GM21619 (cell line): ENCODE results near the gene IQSEC1.

ENCODE experiments used
- ATAC-seq: cut with Tn5 transposase; IDR thresholded peaks from one replicate; pipeline ENCODE4 v1.9.1; 2021; ENCODE audit not compliant: unreplicated experiment

Gene IQSEC1

GRCh38 chr3:12898290-12898964 is 174.8 kb downstream of the IQSEC1 start:
- no peak for ATAC-seq

- no peak for ATAC-seq
These were observed 175.6 kb downstream of the IQSEC1 start for GRCh38 chr3:12897381-12898289.

GRCh38 chr3:12896063-12896985 is 176.9 kb downstream of the IQSEC1 start:
- ATAC-seq = no peak

- ATAC-seq = no peak
These were observed 177.7 kb downstream of the IQSEC1 start for GRCh38 chr3:12895391-12896062.

GRCh38 chr3:12894629-12895028 is 178.6 kb downstream of the IQSEC1 start:
- no peak for ATAC-seq

- ATAC-seq = no peak
These were observed 179.4 kb downstream of the IQSEC1 start for GRCh38 chr3:12893852-12894251.

- no peak for ATAC-seq
These were observed 180.0 kb downstream of the IQSEC1 start for GRCh38 chr3:12893247-12893646.

GRCh38 chr3:12892840-12893189 is 180.4 kb downstream of the IQSEC1 start:
- no peak for ATAC-seq

GRCh38 chr3:12891985-12892839 is 181.0 kb downstream of the IQSEC1 start:
- ATAC-seq = no peak

- no peak for ATAC-seq
These were observed 181.7 kb downstream of the IQSEC1 start for GRCh38 chr3:12891391-12891984.

GRCh38 chr3:12890610-12891390 is 182.4 kb downstream of the IQSEC1 start:
- no peak for ATAC-seq

- no peak for ATAC-seq
These were observed 186.5 kb downstream of the IQSEC1 start for GRCh38 chr3:12886736-12887135.

- no peak for ATAC-seq
These were observed 187.0 kb downstream of the IQSEC1 start for GRCh38 chr3:12886106-12886679.

- ATAC-seq = no peak
These were observed 187.7 kb downstream of the IQSEC1 start for GRCh38 chr3:12885583-12885930.

- no peak for ATAC-seq
These were observed 188.2 kb downstream of the IQSEC1 start for GRCh38 chr3:12884790-12885582.

GRCh38 chr3:12884186-12884680 is 189.0 kb downstream of the IQSEC1 start:
- ATAC-seq = no peak
